NCI-H446 (cell line): ENCODE results near the gene PRSS8.
A peak's percentile ranks its signal among the peaks of the same experiment; 100 is the strongest.
"Not testable (repeated sequence)": the region's sequence is repeated elsewhere in the genome, so short reads cannot be mapped to it uniquely, and the experiment has no call there.

Experiments used
- DNase-seq, 2 experiments: peaks; one replicate each; lab custom pipeline; 2025; lab: John Stamatoyannopoulos, UW

The PRSS8 gene

GRCh38 chr16:31144418-31144817, 8.9 kb upstream of the PRSS8 start:
- DNase-seq: not testable (repeated sequence)

- DNase-seq: no peak
These were observed 8.2 kb upstream of the PRSS8 start for GRCh38 chr16:31143694-31144148.

GRCh38 chr16:31143011-31143693, 7.6 kb upstream of the PRSS8 start:
- no peak for DNase-seq

- peak; percentile 97 to 99 for DNase-seq
These were observed 6.8 kb upstream of the PRSS8 start for GRCh38 chr16:31142109-31143010.

GRCh38 chr16:31141489-31142108, 6.1 kb upstream of the PRSS8 start:
- no peak for DNase-seq

- not testable (repeated sequence) for DNase-seq
These were observed 5.5 kb upstream of the PRSS8 start for GRCh38 chr16:31141071-31141469.

- DNase-seq: no peak
These were observed 3.4 kb upstream of the PRSS8 start for GRCh38 chr16:31138621-31139578.

GRCh38 chr16:31136822-31137499, 1.4 kb upstream of the PRSS8 start:
- not testable (repeated sequence) for DNase-seq

GRCh38 chr16:31136287-31136662, 748 bp upstream of the PRSS8 start:
- DNase-seq: no peak

GRCh38 chr16:31134625-31135534, 647 bp downstream of the PRSS8 start:
- peak in 1 of 2 experiments; percentile 17 for DNase-seq

GRCh38 chr16:31134091-31134571, 1.4 kb downstream of the PRSS8 start:
- DNase-seq: no peak

GRCh38 chr16:31133046-31133501, 2.5 kb downstream of the PRSS8 start:
- no peak for DNase-seq

GRCh38 chr16:31132303-31132979, 3.1 kb downstream of the PRSS8 start:
- no peak for DNase-seq

GRCh38 chr16:31131841-31132271, 3.7 kb downstream of the PRSS8 start:
- no peak for DNase-seq

- DNase-seq: no peak
These were observed 4.1 kb downstream of the PRSS8 start for GRCh38 chr16:31131416-31131815.

GRCh38 chr16:31130899-31131298, 4.6 kb downstream of the PRSS8 start:
- DNase-seq: no peak

GRCh38 chr16:31130336-31130891, 5.1 kb downstream of the PRSS8 start:
- DNase-seq: no peak

- no peak for DNase-seq
These were observed 5.8 kb downstream of the PRSS8 start for GRCh38 chr16:31129568-31130335.
